GM18520 (cell line): ENCODE data around the gene FMO3.

ENCODE experiments used
- ATAC-seq: cut with Tn5 transposase; IDR thresholded peaks from one replicate; pipeline ENCODE4 v1.9.1; 2021; ENCODE audit not compliant: unreplicated experiment

Gene FMO3

DNA sequence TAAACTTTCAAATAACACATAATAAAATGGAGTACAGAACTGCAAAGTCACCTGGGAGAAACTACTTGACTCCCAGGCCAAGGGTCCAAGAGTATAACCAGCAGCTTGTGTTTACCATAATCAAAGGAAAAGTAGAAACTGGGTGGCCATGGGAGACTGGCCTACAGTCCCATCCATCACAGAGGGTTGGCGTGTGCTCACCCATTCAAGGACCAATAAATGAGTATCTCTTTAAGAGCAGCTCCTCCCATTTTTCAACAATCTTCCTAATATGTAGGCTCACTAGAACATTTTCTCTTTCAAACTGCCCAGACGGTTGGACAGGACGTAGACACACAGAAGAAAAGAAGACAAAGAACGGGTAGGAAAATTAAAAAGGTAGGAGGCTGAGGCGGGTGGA lies at the start of gene FMO3:
Gene FMO3, plus strand, starts transcription at position 302 of the 400 bp plus-strand sequence. CDS start 1,754 bp downstream, outside the sequence.
- ATAC-seq: no peak

DNA sequence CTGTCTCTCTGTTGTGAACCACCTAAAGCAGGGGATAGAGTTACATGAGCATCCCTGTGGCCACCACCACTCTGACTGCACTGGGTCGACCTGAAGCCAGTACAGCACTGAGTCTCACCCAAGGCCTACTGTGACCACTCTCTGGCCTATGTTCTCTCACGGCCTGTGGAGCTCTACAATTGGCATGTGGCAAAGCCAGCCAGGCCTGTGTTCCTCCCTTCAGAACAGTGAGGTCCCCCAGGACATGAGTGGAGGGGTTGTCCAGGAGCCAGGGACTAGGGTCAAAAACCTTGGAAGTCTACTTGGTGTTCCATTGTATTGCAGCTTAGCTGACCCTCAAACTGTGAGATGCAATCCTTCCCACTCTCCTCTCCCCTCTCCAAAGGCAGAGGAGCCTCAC lies 42.7 kb upstream of the FMO3 start:
- no peak for ATAC-seq

DNA sequence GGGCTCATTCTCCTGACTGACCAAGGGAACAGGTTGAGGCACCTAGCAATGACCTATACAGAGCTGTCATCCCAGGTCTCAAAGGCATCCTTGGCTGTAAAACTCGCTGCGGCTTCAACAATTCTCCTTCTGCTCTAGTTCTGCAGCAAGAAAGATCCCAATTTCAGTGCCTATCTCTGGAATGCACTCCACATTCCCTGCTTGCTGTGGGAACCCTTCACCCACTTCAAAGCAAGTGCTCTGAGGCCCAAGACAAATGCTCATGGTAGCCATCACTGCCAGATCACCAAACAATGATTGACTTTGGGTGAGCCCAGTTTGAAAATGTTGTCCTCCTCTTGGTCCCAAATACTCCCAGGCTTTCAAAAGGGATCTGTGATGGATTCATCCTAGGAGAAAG lies 37.7 kb upstream of the FMO3 start:
- no peak for ATAC-seq

DNA sequence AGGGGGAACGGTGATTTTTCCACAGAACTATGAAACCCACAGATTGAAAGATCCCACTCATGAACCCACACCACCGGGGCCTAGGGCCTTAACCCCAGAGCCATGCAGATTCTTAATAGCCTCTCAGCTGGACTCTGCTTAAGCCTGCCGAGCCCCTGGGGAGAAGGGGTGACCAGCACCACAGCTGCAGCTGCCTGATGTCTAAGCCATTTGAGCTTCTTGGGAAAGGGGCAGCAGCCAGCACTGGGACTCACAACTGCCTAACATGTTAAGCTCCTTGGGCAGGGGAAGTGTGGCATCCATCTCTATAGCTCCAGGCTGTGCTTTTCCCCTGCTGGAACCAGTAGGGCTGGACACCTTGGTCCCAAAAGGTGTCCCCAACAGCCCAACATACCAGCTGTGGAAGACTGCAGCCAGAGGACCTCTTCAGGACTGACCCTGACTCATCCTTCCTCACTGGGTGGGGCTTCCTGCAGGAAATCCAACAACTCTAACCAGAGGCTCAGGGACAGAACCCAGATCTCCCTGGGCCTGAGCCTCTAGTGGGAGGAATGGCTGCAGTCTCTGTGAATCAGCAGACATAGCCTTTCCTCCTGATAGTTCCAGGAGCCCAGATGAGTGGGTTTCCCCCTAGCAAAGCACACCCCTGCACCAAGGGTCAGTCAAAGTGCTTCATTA lies 34.6 kb upstream of the FMO3 start:
- no peak for ATAC-seq

DNA sequence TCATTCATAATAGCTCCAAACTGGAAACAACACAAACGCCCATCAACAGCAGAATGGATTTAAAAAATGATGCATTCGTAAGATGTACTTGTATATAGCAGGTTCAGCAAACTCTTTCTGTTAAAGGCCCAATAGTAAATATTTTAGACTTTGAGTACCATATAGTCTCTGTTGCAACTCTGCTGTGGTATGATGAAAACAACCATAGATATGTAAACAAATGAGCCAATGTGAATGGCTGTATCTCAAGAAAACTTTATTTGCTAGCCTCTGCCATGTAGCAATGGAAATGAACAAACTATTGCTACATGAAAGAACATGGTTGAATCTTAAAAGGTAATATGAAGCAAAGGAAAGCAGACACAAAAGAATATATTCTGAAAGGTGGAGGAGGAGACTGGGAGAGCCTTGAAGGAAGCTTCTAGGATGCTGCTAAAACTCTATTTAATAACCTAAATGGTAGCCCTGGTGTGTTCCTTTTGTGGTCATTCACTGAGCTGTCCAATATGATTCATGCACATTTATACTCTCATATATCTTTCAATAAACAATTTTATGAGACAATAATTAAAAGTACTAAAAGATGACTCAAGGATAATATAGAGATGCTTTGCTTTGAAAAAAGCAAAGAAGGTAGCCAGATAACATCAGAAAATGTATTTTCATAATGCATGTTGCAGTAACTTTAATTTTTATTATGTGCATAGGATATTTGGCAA lies 29.1 kb upstream of the FMO3 start:
- ATAC-seq: no peak

DNA sequence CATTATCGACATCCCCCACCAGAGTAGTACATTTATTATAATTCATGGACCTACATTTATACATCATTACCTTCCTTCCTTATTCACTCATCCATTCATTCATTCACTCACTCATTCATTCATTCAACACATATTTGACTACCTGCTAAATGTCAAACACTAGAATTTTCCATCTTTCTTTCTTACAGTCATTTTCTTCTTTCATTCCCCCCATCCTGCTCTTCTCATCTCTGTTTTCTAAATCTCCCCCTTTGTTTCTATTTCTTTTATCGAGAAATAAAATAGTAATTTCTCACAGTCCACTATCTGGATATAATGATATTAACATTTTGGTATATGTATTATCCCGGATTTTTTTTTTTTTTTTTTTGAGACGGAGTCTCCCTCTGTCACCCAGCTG lies 27.8 kb upstream of the FMO3 start:
- ATAC-seq: no peak

DNA sequence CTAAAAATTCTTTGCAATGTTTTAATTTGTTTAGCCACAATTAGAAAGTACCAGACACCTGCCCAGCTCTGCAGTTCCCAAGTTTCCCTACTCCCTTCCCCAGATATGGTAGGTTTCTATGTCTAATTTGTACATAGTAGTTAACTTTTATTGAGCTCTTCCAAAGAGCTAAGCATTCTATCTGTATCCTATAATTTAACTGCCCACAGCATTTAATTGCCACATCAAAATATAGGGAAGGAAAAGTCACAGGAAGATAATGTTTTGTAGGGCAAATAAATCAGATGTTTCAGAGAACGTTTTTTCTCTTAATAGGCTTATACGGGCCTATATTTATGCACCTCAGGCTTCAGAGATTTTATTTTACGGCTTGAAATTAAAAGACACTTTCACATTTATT lies 15.7 kb upstream of the FMO3 start:
- no peak for ATAC-seq

DNA sequence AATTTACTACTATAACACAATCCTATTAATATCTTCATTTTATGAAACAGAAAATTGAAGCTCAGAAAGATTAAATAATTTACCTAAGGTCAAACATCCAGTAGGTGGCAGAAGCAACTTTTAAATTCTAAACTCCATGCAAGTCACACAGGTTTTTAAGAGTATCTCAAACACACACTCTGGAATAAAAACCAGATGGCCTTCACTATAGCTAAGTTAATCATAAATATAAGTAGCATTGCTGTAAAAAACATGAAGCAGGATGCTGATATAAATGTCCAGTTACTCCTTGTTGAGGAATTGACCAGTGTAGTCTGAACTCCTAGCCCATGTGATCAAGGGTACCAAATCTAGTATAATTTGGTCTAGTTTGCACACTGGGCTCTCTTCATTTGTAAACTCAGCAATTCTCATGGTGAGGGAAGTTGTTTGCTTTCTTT lies 9.4 kb upstream of the FMO3 start:
- no peak for ATAC-seq

DNA sequence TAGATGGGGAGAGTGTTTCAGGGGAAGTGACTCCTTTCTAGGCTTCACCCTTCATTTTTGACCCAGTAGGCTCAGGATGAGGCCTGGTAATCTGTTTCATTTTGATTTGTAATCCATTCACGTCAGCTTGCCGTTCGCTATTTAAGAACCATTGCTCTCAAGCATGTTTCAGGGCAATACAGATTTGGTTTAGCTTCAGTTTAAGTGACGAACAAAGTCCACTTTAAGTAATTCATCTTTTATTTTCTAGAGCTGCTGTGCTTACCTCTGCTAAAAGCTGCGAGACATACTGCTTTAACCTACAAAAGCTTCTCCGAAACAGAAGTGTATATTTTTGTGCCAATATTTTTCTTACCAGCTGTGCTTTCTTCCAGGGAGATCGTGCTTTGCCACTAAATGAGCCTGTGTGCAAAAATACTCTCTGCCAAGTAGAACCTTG lies 8.9 kb upstream of the FMO3 start:
- no peak for ATAC-seq

DNA sequence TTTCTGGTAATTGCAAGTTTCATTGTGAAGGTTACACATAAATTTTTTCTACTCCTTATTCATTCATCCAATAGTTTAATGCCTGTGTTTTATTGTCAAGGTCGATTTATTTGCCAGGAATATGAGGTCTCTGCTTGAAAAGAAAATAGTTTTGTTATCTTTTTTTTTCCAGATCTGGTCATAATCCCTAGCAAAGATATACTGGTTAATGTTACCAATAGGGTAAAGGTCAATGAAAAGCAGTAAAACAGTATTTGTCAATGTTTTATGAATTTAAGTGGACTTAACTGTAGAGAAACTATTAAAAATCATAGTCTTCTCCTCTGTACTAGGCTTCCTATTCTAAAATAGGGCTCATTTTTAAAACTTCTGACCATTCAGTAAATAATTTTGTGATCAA lies 8.1 kb upstream of the FMO3 start:
- ATAC-seq: no peak

DNA sequence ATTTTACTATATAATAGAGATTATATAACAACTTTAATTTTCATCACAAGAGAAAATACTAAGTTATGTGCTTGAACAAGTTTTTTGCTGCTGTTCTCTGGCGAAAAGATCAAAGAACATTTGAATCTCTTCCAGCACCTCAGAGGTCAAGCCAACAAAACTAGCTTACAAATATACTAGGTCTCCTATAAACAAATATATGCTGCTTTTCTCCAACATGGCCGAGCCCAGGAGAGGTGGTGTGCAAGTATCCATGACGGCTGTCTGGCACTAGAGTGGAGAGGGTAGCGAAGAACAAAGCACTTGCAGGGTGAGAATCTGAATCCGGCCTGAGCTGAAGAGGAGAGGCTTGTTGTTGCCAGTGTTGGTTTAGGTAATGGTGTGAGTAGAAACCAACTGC lies 7.5 kb upstream of the FMO3 start:
- ATAC-seq: no peak

DNA sequence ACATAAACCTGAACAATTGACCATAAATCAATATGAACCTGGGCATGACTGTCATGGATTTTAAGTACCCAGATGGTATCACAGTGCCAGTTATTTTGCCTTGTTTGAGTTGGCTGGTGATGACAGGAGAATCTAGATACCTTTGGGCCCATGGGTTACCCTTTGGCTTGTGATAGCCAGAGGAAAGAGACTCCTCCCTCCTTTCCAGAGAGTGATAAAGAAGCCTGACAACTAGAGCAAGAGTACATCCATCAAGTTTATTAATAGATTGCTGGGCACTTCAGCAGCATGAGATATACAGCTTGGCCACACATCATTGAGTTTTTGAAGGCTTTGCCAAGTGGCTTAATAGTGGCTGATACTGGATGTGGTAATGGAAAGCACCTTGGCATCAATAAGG lies 6.6 kb upstream of the FMO3 start:
- ATAC-seq: no peak

DNA sequence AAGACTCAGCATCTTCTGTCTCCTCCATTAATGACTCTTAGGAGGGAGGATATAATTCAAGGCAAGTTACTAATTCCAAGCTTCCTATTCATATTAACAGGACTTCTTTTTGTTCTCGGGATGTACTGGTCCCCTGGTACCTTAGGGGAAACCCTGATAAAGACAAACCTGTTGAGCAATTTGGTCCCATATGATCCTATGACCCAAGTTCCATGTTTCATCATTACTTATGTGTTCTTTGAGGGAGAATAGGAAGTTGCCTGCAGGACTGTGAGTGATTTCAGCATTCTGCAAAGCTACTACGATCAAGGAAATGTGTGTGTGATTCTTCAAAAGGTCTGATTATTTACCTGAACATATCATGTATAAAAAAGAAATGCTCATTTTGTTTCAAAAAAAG lies 5.8 kb upstream of the FMO3 start:
- ATAC-seq: no peak

DNA sequence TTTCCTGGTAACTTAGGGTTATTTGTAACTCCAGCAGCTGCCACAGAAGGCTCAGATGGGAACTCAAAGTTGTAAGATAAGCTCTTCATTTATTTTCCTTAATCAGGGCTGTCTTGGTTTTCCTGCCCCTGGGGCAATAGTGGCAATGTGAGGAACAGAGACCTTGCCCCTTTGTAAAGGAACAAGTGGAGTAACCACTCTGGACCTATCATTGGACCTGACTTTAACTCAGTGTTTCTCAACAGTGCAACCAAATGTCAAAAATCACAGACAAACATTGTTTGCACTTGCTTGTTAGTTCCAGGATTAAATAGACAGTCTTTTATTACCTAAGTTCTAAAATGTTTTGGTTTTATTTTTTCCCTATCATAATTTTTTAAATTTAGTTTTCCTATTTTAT lies 2.8 kb upstream of the FMO3 start:
- ATAC-seq: no peak

DNA sequence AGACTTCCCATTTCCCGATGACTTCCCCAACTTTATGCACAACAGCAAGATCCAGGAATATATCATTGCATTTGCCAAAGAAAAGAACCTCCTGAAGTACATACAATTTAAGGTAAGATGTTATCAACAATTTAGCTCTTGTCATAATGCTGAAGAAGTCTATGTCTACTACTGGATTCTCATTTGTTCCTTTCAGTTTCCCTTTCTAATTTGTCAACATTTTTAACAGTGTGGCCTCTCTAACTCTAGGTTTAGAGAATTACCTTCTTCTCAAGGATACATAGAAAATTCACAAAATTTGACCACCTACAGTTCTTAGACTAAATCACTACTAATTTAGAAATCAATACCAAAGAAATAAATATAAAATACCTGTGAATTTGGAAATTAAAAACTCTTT lies 13.2 kb downstream of the FMO3 start:
- no peak for ATAC-seq

DNA sequence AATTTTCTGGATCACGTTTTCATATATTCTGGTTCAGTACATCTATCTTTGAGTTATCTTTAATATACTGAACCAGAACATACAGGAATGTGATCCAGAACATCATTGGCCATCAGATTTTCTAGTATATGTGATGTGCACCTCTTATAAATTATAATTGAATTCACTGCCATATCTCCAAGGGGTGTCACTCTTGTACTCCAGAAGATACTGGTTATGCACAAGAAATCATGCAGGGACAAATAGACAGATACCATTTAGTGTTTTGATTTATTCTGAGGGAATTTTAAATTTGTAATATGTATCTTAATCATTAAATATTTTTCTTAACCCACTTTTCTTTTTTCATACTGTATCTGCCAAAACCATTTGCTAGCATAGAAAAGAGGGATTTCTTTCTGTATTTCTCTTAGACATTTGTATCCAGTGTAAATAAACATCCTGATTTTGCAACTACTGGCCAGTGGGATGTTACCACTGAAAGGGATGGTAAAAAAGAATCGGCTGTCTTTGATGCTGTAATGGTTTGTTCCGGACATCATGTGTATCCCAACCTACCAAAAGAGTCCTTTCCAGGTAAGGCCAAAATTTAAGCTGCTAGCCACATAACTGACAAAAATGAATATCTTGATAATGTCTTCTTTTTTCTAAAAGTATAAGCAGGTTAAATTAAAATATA lies 16.7 kb downstream of the FMO3 start:
- no peak for ATAC-seq

DNA sequence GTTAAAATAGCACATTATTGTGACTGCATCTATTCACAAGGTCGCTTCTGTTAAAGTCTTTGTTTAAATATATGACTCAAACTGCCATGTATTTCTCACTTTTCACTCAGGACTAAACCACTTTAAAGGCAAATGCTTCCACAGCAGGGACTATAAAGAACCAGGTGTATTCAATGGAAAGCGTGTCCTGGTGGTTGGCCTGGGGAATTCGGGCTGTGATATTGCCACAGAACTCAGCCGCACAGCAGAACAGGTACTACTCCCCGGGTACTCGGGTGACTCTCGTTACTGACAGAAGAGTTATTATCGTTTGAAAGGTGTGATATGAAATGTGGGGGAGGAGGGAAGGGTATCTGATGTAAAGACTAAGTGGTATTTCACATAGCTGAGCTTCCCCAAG lies 17.3 kb downstream of the FMO3 start:
- ATAC-seq: no peak

DNA sequence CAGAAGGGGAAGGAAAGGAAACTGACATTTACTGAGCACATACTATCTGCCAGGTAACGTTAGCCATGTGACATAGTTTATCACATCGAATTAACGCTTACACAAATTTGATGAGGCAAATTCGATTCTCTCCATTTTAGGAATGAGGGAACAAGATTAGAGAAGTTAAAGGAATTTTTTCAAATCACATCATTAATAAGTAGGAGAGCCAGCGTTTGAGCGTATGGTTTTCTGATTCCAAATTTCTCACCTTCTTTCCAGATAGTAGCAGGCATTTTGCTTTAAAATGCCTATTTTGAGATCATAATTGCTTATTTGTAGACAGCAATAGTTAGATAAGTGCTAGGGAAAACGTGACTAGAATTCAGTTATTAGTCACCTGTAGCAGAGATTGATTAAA lies 19.3 kb downstream of the FMO3 start:
- no peak for ATAC-seq

DNA sequence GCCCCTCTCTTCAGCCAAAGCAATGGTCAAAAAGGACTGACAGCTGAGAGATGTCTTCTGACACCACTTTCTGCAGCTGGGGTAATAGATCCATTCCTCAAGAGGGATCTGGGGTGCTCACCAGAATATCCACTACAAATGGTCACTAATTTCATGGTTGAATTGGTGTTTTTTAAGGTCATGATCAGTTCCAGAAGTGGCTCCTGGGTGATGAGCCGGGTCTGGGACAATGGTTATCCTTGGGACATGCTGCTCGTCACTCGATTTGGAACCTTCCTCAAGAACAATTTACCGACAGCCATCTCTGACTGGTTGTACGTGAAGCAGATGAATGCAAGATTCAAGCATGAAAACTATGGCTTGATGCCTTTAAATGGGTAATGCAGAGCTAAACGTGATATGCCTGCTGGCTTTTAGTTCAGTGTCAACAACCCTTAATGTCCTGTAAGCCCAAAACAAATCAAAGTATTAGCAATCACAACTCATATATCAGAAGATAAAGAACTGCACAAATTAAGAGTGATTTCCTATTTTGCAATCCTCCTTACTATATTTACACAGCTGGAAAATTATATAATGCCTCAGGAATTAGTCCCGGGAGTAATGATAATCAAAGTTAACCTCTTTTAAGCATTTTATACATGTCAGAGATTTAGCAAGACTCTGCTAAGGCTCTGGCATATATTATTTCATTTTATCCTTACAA lies 20.1 kb downstream of the FMO3 start:
- ATAC-seq: no peak

DNA sequence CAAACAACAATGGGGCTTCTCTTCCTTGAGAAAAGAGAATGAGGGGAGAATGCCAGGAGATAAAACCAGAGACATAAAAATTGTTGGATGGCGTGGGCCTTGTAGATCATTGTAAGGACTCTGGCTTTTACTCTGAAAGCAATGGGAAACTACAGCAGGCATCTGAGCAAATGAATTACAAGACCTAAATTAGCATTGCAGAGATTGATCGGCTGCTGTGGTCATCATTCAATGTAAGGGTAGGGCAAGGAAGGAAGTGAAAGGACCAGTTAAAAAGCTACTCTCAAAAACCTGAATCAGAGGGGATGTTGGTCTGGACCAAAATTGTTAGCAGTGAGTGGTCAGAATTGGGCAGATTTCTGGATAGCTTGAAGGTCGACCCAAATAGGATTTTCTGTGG lies 21.4 kb downstream of the FMO3 start:
- no peak for ATAC-seq

DNA sequence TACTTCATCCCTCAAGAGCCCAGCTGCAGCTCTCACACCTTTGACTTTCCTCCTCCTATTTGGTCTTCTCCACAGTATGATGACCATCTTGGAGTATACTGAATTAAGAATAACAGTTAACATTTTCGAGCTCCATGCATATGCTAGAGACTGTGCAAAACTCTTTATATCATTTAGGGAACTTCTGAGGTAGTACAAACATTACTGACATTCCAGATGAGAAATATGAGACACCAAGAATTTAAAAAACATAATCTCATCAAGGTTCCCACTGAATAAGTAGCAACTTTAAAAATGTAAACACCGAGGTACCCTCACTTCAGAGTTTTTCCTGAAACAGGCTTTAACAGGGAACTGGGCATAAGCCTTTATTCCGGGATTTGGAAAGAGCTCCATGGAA lies 22.7 kb downstream of the FMO3 start:
- no peak for ATAC-seq
